ENCODE measurements around the gene ABHD17B. TPM values are rescaled to one million over a fixed set of nuclear protein-coding genes. Genes with fewer than 3 reads are reported as not detected.

Gene ABHD17B
- 75.0 TPM for total RNA-seq

DNA sequence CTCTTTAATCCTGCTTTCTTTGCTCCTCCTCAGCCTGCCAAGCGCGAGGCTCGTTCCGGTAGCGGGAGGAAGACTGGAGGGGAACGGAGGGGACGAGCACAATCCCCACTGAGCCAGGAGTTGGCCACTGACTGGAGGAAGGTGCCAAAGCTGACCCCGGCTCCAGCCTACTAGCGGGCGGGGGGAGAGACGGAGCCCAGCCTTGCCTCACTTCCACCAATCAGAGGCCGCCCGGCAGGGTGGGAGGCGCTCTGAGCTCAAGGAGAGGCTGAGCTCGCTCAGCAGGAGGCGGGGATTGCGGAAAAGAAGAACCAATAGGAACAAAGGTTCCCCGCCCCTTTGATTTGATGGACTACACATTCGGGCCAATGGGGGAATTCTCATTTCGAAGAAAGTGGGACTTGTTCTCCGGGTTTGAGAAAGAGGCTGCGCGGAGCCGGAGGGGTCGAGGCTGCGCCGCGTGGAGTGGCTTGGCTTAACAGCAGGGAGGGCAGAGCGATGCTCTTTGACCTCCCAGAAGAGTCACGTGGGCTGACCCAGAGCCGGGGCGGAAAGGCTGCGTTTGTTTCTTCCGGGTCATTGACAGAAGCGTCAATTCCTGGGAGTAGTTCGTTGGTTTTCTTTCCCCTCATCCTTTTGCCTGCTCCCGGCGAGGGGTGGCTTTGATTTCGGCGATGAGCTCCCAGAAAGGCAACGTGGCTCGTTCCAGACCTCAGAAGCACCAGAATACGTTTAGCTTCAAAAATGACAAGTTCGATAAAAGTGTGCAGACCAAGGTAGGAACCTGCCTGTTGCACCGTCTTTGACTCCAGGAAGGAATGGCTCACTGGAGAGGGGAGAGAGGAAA lies at the start of gene ABHD17B, which contains the start of gene C9orf85:
TSS of gene ABHD17B (minus strand) at position 133 of the 847 bp plus-strand sequence. CDS start 36,113 bp downstream, outside the sequence.
TSS of gene C9orf85 (plus strand) at position 579 of the 847 bp plus-strand sequence. CDS start at position 675, 96 bp downstream.

Small RNA genes lying within 50 kb of the gene (small RNA-seq; reads per million reads assigned to genes)
- gene RF00019: not detected

Other genes starting within 250 kb of the ABHD17B start
- 58.8 TPM for gene CEMIP2, start 142.7 kb downstream of the ABHD17B start, total RNA-seq
- gene C9orf85, start 446 bp upstream of the ABHD17B start, total RNA-seq: 20.1 TPM
- gene C9orf57, start 149.4 kb upstream of the ABHD17B start, total RNA-seq: not detected
- 19.1 TPM for gene GDA, start 238.2 kb upstream of the ABHD17B start, total RNA-seq